Measurements from ENCODE around the gene COL6A3.

COL6A3 gene

DNA sequence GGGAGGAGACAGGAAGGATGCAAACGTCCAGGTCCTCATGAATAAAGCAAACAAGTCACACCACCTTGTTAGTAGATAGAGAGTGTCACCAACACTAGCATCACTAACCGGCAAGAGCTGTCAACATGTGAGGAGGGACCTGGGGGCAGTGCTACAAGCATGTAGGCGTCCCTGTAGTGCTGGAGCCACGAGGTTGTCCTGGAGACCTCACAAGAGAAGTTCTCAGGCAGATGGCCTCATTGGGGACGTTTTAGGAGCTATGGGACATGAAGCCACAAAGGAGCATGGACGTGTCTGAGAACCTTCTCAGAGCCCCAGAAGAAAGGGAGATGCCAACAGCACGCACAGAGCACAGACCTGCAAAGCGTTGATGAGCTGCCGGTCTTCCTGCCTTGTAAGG is 70.0 kb downstream of the COL6A3 start:
- no peak for DNase-seq

- no peak for DNase-seq
Measured at GRCh38 chr2:237341872-237342271, 72.1 kb downstream of the COL6A3 start.

DNA sequence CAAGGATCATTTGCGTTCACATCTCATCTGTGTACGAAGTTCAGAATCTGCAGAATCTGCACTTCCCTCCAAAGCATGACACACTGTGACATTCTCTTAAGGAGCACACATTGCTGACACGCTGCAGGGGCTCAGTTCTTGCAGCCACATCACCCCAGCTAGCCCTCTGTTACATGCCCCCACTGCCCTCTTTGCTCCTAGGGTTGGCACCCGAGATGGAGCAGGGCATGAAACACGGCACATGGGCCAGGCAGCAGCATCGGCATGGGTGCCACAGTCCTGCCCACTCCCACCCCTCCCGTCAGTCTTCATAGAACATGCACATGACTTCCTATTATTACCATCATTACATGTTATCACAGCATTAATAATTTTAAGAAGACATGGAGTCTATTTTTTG is 76.4 kb downstream of the COL6A3 start:
- DNase-seq = no peak

DNA sequence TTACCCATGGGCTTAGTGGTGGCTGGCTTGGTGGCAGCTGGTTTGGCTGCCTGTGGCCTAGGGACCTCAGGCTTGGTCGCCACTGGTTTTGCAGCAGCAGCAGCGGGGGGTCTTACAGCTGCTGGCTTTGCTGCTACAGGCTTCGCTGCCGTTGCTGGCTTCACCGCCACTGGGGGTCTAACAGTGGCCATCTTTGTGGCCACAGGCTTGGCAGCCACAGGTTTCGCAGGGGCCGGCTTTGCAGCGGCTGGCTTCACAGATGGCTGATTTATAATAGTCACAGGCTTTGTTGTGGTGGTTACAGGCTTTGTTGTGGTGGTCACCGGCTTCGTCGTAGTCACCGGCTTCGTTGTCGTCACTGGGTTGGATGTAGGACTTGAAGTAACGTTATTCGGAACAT is 77.8 kb downstream of the COL6A3 start:
- DNase-seq = no peak

- DNase-seq = no peak
Measured at GRCh38 chr2:237333748-237334147, 80.2 kb downstream of the COL6A3 start.

GRCh38 chr2:237330541-237330940 is 83.4 kb downstream of the COL6A3 start:
- DNase-seq = no peak

GRCh38 chr2:237327175-237327950 is 86.6 kb downstream of the COL6A3 start:
- no peak for DNase-seq

DNA sequence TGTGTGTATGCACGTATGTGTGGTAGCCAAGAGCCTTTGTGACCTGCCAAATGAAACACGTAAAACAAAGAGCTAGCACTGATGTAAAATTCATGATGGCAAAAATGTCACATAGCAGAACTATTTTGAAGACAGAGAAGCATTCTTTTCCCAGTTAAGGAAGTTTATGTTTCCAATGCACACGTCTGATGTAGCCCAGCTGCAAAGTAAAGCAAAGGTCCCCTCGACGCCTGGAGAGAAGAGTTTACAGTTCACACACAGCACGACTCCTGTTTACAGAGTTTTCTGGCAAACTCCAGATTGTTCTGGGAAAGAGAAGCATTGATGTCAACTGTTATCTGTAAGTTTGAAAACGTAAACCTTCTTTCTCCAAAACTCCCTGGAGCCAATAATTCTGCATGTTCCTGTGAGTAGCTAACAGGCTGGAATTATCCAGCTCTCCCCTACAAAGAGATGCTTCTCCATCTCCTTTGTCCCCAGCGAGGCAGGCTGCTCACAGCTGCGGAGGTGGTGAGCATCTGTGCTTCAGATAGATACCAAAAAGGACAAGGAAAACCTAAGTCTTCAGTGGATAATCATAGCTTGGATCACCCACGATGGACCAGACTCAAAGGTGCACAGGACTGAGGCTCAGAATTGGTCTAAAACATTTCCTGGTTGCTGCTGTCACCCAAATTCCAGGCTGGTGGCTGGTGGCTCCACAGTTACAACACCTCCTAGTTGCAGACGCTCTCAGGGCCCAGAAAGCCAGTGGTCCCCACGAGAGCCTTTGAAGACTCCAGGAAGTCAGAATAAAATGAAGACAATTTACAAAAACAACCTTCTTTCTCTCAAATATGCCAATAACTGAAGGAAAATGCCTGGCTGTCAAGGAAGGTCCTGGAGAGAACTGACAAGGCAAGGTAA is 87.4 kb downstream of the COL6A3 start:
- no peak for DNase-seq

GRCh38 chr2:237324837-237325236 is 89.1 kb downstream of the COL6A3 start:
- DNase-seq = no peak

DNA sequence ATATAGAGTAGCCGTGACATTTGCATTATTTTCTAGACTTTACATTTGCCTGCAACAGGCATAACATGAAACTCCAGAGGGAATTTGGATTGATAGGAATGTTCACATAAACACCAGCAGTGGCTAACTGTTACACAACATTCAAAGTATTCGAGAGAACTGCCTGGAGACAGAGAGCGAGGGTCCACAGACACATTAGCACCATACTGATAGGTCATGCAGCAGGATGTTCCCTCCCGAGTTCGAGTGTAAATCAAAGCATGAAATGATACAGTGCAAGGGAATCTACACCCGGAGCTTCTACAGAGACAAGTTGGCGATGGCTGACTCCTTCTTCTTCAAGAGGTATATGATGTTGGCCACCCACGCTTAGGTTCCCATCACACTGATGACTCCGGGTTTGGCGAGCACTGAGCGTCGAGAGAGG is 89.5 kb downstream of the COL6A3 start:
- no peak for DNase-seq

- no peak for DNase-seq
Measured at GRCh38 chr2:237323656-237324055, 90.3 kb downstream of the COL6A3 start.

GRCh38 chr2:237322564-237322963 is 91.4 kb downstream of the COL6A3 start:
- DNase-seq = no peak

GRCh38 chr2:237321746-237322145 is 92.2 kb downstream of the COL6A3 start:
- no peak for DNase-seq

DNA sequence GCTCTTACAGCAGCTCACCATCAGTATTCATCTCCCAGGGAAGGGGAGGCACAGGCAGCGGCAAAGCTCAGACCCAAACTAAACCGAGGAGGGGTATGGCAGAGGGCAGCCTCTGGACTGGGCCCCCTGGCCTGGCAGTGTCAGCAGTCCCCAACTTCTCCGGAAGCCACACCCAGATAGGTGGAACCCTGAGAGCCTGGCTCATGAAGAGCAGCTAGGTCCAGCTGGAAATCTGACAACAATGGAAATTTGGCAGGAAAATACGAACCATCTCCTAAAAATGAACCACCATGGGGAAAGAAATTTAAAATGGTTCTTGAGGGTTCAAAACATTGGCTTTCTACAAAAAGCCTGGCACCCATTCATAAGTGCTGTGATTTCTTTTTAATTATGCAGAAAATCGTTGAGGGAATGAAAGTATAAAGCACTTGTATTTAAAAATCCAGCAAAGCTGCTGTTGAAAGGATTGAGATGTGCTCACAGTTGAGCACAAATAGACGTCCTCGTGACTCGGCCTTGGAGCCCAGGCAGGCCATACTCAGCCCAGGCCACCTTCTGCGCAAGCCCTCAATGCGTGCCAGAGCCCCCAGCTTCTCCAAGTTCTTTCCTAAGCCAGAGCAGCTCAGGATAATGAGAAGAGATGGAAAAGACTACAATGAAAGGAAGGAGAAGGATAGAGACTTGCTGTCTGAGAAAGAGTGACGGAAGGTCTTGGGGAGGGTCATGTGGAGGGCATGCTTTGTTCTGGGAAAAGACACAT is 93.0 kb downstream of the COL6A3 start:
- no peak for DNase-seq

DNA sequence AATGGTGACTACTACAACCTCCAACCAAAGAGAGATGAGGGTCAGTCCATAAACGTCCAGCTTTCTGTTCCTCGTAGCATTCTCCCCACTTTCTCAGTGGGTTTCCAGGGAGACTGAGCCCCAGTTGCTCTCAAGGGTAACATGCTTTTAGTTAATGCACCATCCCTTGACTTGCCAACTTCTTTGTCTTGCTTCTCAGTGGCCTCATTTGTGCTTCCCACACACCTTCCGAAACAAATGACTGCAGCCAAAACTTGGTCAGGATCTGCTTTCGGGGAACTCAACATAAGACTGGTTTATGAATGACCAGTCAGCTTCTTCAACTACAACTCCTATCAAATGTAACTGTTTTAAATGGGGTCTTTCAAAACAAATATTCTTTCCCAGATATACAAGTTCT is 94.1 kb downstream of the COL6A3 start:
- DNase-seq = no peak

GRCh38 chr2:237319086-237319820 is 94.7 kb downstream of the COL6A3 start:
- DNase-seq = no peak

DNA sequence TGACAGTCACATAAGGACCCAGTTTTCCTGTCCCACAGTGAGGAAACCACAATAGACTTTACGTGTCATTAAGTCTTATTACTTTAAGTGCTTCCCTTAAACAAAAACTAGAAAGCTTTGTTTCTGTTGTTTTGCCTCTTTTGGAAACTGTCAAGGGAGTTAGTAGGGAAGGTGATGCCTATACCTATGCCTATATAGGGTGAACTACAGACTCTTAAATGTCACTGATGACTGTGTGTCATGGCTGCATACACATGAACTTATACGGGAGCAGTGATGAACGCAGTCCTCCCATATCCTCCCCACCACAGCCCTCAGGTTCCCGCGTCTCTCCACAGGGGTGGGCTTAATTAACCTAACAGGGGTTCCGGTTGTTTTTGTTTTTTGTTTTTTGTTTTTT is 97.6 kb downstream of the COL6A3 start:
- no peak for DNase-seq

DNA sequence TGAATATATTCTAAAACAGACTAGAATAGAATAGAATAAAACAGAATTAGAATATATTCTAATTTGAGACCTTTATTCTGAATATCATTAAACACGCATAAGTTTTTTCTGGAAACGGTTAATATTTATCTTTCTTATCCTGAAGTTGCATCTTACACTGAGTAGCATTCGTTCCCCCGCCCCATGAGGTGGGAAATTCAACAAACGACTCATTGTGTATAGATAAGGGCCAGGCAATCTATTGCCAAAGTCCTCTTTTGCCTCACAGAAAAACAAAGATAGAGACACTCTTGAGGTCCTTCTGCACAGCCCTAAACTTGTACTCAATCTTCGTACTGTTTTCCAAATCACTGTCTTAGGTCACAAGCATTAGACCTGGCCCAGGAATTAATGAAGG is 98.1 kb downstream of the COL6A3 start:
- DNase-seq = no peak

DNA sequence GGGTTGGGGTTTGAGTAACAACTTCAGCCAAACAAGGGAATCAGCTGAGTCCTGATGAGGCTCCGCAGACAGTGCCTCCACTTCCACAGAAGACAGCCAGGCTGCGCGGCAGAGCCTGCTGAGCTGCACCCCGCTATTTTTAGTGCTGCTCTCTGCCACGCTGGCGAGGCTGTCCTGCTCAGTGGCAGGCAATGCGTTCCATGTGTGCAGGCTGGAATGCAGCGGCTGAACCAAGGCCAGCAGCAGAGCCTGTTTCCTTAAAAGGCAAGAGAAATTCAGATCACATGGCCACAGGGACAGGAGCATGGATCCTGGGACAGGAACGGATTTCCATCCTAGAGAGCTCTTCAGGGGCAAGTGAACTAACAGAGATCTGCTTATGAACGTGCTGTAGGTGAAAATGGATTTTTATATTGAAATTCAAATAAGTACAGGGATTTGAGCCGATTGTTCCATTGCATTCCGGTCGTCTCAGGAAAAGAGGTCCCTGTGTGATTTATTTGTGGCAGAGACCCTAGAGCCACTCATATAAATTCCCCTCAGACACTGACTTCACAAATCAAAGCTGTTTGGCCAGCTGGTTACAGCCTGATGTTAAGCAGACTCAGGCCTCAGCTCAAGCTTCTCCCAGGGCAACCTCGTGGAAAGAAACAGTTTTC is 98.7 kb downstream of the COL6A3 start:
- DNase-seq = no peak

DNA sequence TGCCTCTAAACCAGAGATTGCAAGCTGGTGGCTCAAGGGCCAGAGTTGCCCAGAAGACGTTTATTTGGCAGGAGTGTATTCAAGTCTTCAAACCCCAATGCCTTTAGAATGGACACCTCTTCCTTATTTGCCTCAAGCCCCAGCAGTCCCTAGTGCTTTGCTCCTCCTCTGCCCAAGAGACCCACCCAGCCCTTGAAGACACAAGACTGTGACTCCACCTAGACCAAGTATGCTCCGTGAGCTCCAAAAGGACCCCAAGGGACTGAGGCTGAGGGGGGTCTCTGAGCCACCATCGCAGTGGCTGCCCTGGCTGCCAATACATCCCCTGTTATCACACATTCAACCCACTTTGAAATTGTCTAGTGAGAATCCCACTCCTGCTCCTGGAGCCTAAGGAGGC is 99.3 kb downstream of the COL6A3 start:
- DNase-seq = no peak

DNA sequence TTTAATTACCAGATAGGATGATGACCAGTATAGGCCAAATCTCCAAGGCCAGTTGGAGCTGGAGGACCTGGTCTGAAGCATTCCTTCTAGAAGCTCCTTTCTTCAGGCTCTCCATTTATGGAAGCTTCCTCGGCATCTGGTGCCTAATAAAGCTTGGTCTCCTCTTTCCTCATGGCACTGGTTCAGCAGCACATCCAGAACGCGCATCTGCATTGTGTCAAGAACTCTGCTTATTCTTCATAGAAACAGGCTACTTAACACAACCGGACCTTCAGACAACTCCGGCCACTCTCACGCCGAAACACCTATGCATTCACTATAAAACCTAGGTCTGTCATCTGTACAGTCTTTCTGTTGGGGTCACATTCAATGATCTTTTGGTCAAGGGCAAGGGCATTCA is 99.8 kb downstream of the COL6A3 start:
- no peak for DNase-seq

Measured in NCI-H2081 treated with DMSO at 0.1 percent for 48 hours (cell line).